Neuronal stem cell (in vitro differentiated cells): ENCODE results near the gene IMP4.

ENCODE experiments used
- DNase-seq: peaks from one replicate; pipeline ENCODE4 v3.0.0-alpha.2; 2013; ENCODE audit warnings: low spot score
- H2AFZ ChIP-seq: one replicate; pipeline ENCODE4 v1.6.1; 2013; ENCODE audit warnings: mild to moderate bottlenecking, low read length, inconsistent platforms
- H2AK5ac ChIP-seq: 2 replicates; pipeline ENCODE4 v1.6.1; 2013; ENCODE audit warnings: low read depth, mild to moderate bottlenecking, inconsistent platforms, low read length, moderate library complexity, mixed read lengths
- H2BK120ac ChIP-seq: 2 replicates; pipeline ENCODE4 v1.6.1; 2013; ENCODE audit warnings: low read depth, mild to moderate bottlenecking, inconsistent platforms, low read length, moderate library complexity, mixed read lengths
- H2BK12ac ChIP-seq: one replicate; pipeline ENCODE4 v1.6.1; 2013; ENCODE audit warnings: low read length, inconsistent platforms
- H2BK15ac ChIP-seq: 2 replicates; pipeline ENCODE4 v1.6.1; 2013; ENCODE audit warnings: mild to moderate bottlenecking, low read length, inconsistent platforms, mixed read lengths
- H2BK5ac ChIP-seq: one replicate; pipeline ENCODE4 v1.6.1; 2013; ENCODE audit warnings: inconsistent platforms, mild to moderate bottlenecking, low read length, moderate library complexity
- H3K14ac ChIP-seq: one replicate; pipeline ENCODE4 v1.6.1; 2013; ENCODE audit warnings: low read length, inconsistent platforms
- H3K18ac ChIP-seq: 2 replicates; pipeline ENCODE4 v1.6.1; 2013; ENCODE audit warnings: low read length, inconsistent platforms
- H3K23ac ChIP-seq: 2 replicates; pipeline ENCODE4 v1.6.1; 2013; ENCODE audit warnings: low read depth, mild to moderate bottlenecking, mixed read lengths, low read length, inconsistent platforms; ENCODE audit not compliant: poor library complexity
- H3K27ac ChIP-seq: replicated peaks from 3 replicates; pipeline ENCODE4 v1.5.1; 2013; ENCODE audit warnings: low read length, inconsistent platforms
- H3K27me3 ChIP-seq, 3 experiments: 2 replicates each; pipeline ENCODE4 v1.6.1; 2013; ENCODE audit warnings: low read length in 3 of 3, mild to moderate bottlenecking in 2 of 3, inconsistent platforms in 1 of 3, low read depth in 1 of 3, mixed read lengths in 1 of 3, moderate library complexity in 1 of 3; ENCODE audit not compliant: control insufficient read depth in 3 of 3, insufficient read depth in 3 of 3
- H3K36me3 ChIP-seq, 2 donors: replicated peaks in 1 of 2; 2 replicates each; pipeline ENCODE4 v1.6.1; 2013; ENCODE audit warnings: low read length in 2 of 2; ENCODE audit not compliant: control insufficient read depth in 2 of 2, insufficient read depth in 2 of 2
- H3K4ac ChIP-seq: 2 replicates; pipeline ENCODE4 v1.6.1; 2013; ENCODE audit warnings: inconsistent platforms, mild to moderate bottlenecking, low read length, moderate library complexity
- H3K4me1 ChIP-seq, 2 donors: 1 replicate in 1 of 2; 2 replicates in 1 of 2; pipeline ENCODE4 v1.6.1; 2013; ENCODE audit warnings: low read length in 2 of 2, low read depth in 1 of 2; ENCODE audit not compliant: control insufficient read depth in 2 of 2, insufficient read depth in 1 of 2
- H3K4me2 ChIP-seq: one replicate; pipeline ENCODE4 v1.6.1; 2013; ENCODE audit warnings: mild to moderate bottlenecking, low read length, inconsistent platforms; ENCODE audit not compliant: insufficient read depth, poor library complexity, severe bottlenecking
- H3K4me3 ChIP-seq, 2 donors: 2 replicates each; pipeline ENCODE4 v1.5.1; 2013; ENCODE audit warnings: low read length in 2 of 2, mild to moderate bottlenecking in 2 of 2, inconsistent platforms in 1 of 2, moderate library complexity in 1 of 2
- H3K79me1 ChIP-seq: one replicate; pipeline ENCODE4 v1.6.1; 2013; ENCODE audit warnings: low read depth, mild to moderate bottlenecking, inconsistent platforms, low read length, moderate library complexity
- H3K9ac ChIP-seq: one replicate; pipeline ENCODE4 v1.6.1; 2013; ENCODE audit warnings: mild to moderate bottlenecking, low read depth, low read length, inconsistent platforms; ENCODE audit not compliant: poor library complexity
- H3K9me3 ChIP-seq, 2 donors: replicated peaks in 1 of 2; 2 replicates each; pipeline versions ENCODE3 to v1.6.1; 2013; ENCODE audit warnings: low read length in 2 of 2, mild to moderate bottlenecking in 2 of 2, inconsistent platforms in 1 of 2, low read depth in 1 of 2, mixed read lengths in 1 of 2, moderate library complexity in 1 of 2; ENCODE audit not compliant: control insufficient read depth in 2 of 2, insufficient read depth in 1 of 2
- H4K8ac ChIP-seq: one replicate; pipeline ENCODE4 v1.6.1; 2013; ENCODE audit warnings: low read depth, mild to moderate bottlenecking, inconsistent platforms, low read length, moderate library complexity
- H4K91ac ChIP-seq: one replicate; pipeline ENCODE4 v1.6.1; 2013; ENCODE audit warnings: low read length, low read depth, mild to moderate bottlenecking, inconsistent platforms; ENCODE audit not compliant: poor library complexity
- WGBS, 2 donors: extraction: QIAGEN DNeasy Blood & Tissue Kit; methylation state at CpG; one replicate each; pipeline ENCODE4 v1.1.7; 2013; ENCODE audit warnings: missing lambda C conversion rate in 2 of 2, mixed read lengths in 1 of 2; ENCODE audit not compliant: insufficient read length in 2 of 2, insufficient replicate concordance in 1 of 2; ENCODE audit errors: extremely low coverage in 2 of 2; 5-methylcytosine and 5-hydroxymethylcytosine counted together

The IMP4 gene

DNA sequence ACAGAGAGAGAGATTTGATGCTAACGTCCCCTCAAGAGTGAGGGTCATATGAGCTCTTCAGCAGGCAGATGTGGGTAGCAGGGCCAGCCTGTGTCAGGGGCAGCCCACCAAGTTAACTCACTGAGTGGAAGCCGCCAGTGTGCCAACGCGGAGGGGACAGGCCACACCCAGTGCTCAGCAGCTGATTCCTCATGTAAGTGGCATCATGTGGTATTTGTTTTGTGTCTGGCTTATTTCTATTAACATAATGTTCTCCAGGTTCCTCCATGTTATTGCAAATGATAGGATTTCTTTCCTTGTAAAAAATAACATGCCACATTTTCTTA, 4.0 kb downstream of the IMP4 start:
- H3K9ac ChIP-seq, result no peak overlapping the region
- H3K18ac ChIP-seq, result no peak overlapping the region
- peaks cover 33 to 49% of the 10 kb centered on the region in 2 donors for H3K36me3 ChIP-seq
- H3K79me1 ChIP-seq, result peaks cover 6% of the 10 kb centered on the region
- no CpG with 5 or more reads among the region's 4 CpGs for WGBS, 2 donors
- peaks cover 0 to 1% of the 10 kb centered on the region in 2 donors for H3K9me3 ChIP-seq
- no peak overlapping the region for H3K4me2 ChIP-seq
- no peaks in the 10 kb centered on the region for H3K27me3 ChIP-seq
- no peak for DNase-seq
- H3K27ac ChIP-seq, result no peak overlapping the region
- H2BK12ac ChIP-seq, result no peak overlapping the region
- H4K8ac ChIP-seq, result no peak overlapping the region
- H2BK15ac ChIP-seq, result no peak overlapping the region
- H2AFZ ChIP-seq, result no peak overlapping the region
- H3K4me3 ChIP-seq, result no peak overlapping the region
- H2BK120ac ChIP-seq, result no peak overlapping the region
- no peak overlapping the region for H3K14ac ChIP-seq
- peak overlapping the region; percentile 37 for H3K23ac ChIP-seq
- no peak overlapping the region for H2BK5ac ChIP-seq
- no peak overlapping the region for H2AK5ac ChIP-seq
- peaks cover 6 to 7% of the 10 kb centered on the region in 2 donors for H3K4me1 ChIP-seq
- H3K4ac ChIP-seq, result no peak overlapping the region
- no peak overlapping the region for H4K91ac ChIP-seq

DNA sequence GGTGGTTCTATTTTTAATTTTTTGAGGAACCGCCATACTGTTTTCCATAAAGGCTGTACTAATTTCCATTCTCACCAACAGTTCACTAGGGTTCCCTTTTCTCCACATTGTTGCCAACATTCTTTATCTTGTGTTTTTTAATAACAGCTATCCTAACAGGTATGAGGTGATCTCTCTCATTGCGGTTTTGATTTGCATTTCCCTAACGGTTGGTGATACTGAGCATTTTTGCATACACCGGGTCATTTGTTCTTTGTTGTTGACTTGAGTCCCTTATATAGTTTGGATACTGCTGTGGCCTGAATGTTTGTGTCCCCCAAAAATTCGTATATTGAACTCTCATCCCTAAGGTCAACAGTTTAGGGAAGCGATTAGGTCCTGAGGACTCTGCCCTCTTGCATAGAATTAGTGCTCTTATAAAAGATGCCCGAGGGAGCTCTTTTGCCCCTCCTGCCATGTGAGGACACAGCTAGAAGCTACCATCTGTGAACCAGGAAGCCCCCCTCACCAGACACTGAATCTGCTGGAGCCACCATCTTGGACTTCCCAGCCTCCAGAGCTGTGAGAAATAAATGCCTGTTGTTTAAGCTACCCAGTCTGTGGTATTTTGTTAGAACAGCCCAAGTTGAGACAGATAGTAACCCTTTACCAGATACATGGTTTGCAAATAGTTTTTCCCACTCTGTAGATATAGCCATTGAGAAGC, 4.7 kb downstream of the IMP4 start:
- H3K27ac ChIP-seq, result no peak overlapping the region
- H2AK5ac ChIP-seq, result no peak overlapping the region
- H3K4me1 ChIP-seq, result peaks cover 9 to 13% of the 10 kb centered on the region in 2 donors
- no peak overlapping the region for H2BK120ac ChIP-seq
- no peak overlapping the region for H3K4me3 ChIP-seq
- no peak overlapping the region for H3K23ac ChIP-seq
- H3K27me3 ChIP-seq, result no peaks in the 10 kb centered on the region
- peaks cover 0 to 1% of the 10 kb centered on the region in 2 donors for H3K9me3 ChIP-seq
- H2AFZ ChIP-seq, result no peak overlapping the region
- H3K18ac ChIP-seq, result no peak overlapping the region
- H4K8ac ChIP-seq, result no peak overlapping the region
- H4K91ac ChIP-seq, result no peak overlapping the region
- H2BK5ac ChIP-seq, result no peak overlapping the region
- no peak overlapping the region for H3K9ac ChIP-seq
- peaks cover 6% of the 10 kb centered on the region for H3K79me1 ChIP-seq
- H3K36me3 ChIP-seq, result peaks cover 33 to 49% of the 10 kb centered on the region in 2 donors
- H3K4me2 ChIP-seq, result no peak overlapping the region
- H3K14ac ChIP-seq, result no peak overlapping the region
- no peak overlapping the region for H3K4ac ChIP-seq
- WGBS, 2 donors, result no CpG with 5 or more reads among the region's 7 CpGs
- no peak overlapping the region for H2BK15ac ChIP-seq
- DNase-seq, result no peak
- H2BK12ac ChIP-seq, result no peak overlapping the region

DNA sequence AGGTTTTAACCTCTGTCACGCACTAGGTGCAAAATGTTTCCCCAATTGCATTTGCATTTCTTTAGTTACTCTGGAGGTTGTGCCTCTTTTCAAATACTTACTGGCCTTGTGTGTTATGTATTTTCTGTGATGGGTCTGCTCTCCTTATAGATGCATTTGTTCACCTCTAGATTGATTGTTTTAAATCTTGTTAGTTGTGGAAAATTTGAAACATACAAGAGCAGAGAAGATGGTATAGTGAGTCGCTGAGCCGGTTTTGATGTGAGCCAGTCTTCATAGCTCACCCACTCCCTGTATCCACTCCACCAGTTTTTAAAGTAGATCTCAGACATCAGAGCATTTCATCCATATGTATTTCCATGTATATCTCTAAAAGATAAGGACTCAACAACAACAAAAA, 6.5 kb downstream of the IMP4 start:
- Histone ChIP-seq H4K8ac (no peak overlapping the region), H2AFZ (no peak overlapping the region), H2AK5ac (no peak overlapping the region), H3K18ac (no peak overlapping the region), H2BK15ac (no peak overlapping the region), H4K91ac (no peak overlapping the region), H3K9ac (no peak overlapping the region), H3K4me2 (no peak overlapping the region), H3K23ac (no peak overlapping the region), H3K9me3 (peaks cover 0 to 1% of the 10 kb centered on the region in 2 donors), H3K36me3 (peaks cover 33 to 49% of the 10 kb centered on the region in 2 donors), H3K4me1 (peaks cover 14 to 16% of the 10 kb centered on the region in 2 donors), H3K27me3 (no peaks in the 10 kb centered on the region), H3K79me1 (peaks cover 6% of the 10 kb centered on the region), H3K4me3 (no peak overlapping the region), H2BK12ac (no peak overlapping the region), H2BK5ac (no peak overlapping the region), H3K14ac (no peak overlapping the region), H3K4ac (no peak overlapping the region), H3K27ac (no peak overlapping the region), H2BK120ac (no peak overlapping the region)
- WGBS, 2 donors, result no CpG with 5 or more reads among the region's 3 CpGs
- DNase-seq, result no peak

DNA sequence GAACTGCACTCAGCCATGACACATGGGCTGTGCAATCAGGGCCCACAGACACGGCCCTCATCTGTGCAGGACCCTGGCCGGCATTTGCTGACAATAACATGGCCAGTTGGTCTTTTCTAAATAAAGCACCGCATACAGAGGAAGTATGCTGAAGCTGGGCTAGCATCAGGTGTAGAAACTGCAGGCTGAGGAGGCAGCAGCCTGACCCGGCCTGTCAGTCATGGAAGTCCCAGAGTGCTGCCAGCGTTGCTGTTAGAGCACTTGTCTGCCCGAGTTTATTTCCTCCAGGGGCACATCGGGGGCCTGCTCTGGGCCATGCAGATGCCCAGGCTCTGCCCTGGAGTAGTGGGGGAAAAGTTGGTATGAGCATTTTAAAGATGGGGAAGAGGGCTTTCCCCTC, 9.0 kb downstream of the IMP4 start:
- H2AK5ac ChIP-seq, result no peak overlapping the region
- H2BK120ac ChIP-seq, result no peak overlapping the region
- peak overlapping the region; percentile 40 for H3K4ac ChIP-seq
- H3K9ac ChIP-seq, result peak overlapping the region; percentile 39
- no peak for DNase-seq
- WGBS, 2 donors, result no CpG with 5 or more reads among the region's 7 CpGs
- peak overlapping the region; percentile 94 for H4K91ac ChIP-seq
- peaks cover 5% of the 10 kb centered on the region for H3K79me1 ChIP-seq
- H3K27me3 ChIP-seq, result peaks cover 0 to 6% (median 0%) of the 10 kb centered on the region in 3 experiments
- H3K36me3 ChIP-seq, result peaks cover 12 to 24% of the 10 kb centered on the region in 2 donors
- peak overlapping the region; percentile 67 for H2BK12ac ChIP-seq
- H3K9me3 ChIP-seq, result no peaks in the 10 kb centered on the region
- H3K4me2 ChIP-seq, result no peak overlapping the region
- peak overlapping the region; percentile 60 for H2BK15ac ChIP-seq
- peak overlapping the region; percentile 91 for H3K18ac ChIP-seq
- peak overlapping the region; percentile 63 for H2BK5ac ChIP-seq
- no peak overlapping the region for H3K14ac ChIP-seq
- H3K23ac ChIP-seq, result no peak overlapping the region
- H2AFZ ChIP-seq, result peak overlapping the region; percentile 87
- H4K8ac ChIP-seq, result no peak overlapping the region
- peak overlapping the region; percentile 90 for H3K27ac ChIP-seq
- peaks cover 20 to 22% of the 10 kb centered on the region in 2 donors for H3K4me1 ChIP-seq
- H3K4me3 ChIP-seq, result peak overlapping the region in 1 of 2 donors; percentile 34
